WTC11 (cell line): Measurements from ENCODE around the gene SYNM. TPM values are rescaled to one million over a fixed set of nuclear protein-coding genes. Genes with fewer than 3 reads are reported as not detected.

Experiments used
- ATAC-seq: fragments of 200-7000 bp; cut with Tn5 transposase; 2 replicates; pipeline ENCODE4 v1.10.0; 2021; ENCODE audit warnings: mild to moderate bottlenecking, moderate library complexity
- CTCF ChIA-PET: fragments of 300-600 bp; sonication (Branson Sonifier 250); formaldehyde crosslinking; loops from one replicate; lab custom pipeline; 2021; ENCODE audit warnings: antibody characterized with exemption; lab: Charles Lee
- POLR2A ChIA-PET: fragments of 350-600 bp; sonication (Branson Sonifier 250); formaldehyde crosslinking; loops from one replicate; lab custom pipeline; 2021; ENCODE audit warnings: antibody characterized with exemption; lab: Charles Lee
- DNase-seq: peaks from one replicate; pipeline ENCODE4 v3.0.0; 2021; ENCODE audit warnings: low spot score
- H3K27ac Mint-ChIP-seq: 2 replicates; pipeline ENCODE4 v1.8.0; 2021; ENCODE audit warnings: mixed read lengths
- H3K27me3 Mint-ChIP-seq: 2 replicates; pipeline ENCODE4 v1.8.0; 2021; ENCODE audit warnings: low read depth, mild to moderate bottlenecking, moderate library complexity, mixed read lengths
- H3K36me3 Mint-ChIP-seq: 2 replicates; pipeline ENCODE4 v1.8.0; 2021; ENCODE audit warnings: mixed read lengths
- H3K4me1 Mint-ChIP-seq: 2 replicates; pipeline ENCODE4 v1.8.0; 2022; ENCODE audit warnings: mixed read lengths
- H3K4me3 Mint-ChIP-seq: 2 replicates; pipeline ENCODE4 v1.8.0; 2021; ENCODE audit warnings: mild to moderate bottlenecking, moderate library complexity, mixed read lengths
- H3K9me3 Mint-ChIP-seq: 2 replicates; pipeline ENCODE4 v1.8.0; 2021; ENCODE audit warnings: mixed read lengths
- AFF4 ChIP-seq: sonication (generic); formaldehyde crosslinking; IDR thresholded peaks from 2 replicates; pipeline ENCODE4 v1.8.1; 2023; ENCODE audit warnings: mild to moderate bottlenecking, missing genetic modification reagents, borderline replicate concordance
- AR ChIP-seq: fragments of 250-450 bp; sonication (Bioruptor Pico); IDR thresholded peaks from 2 replicates; pipeline ENCODE4 v1.9.0; 2021; ENCODE audit warnings: mild to moderate bottlenecking
- ATF6 ChIP-seq: sonication (generic); formaldehyde crosslinking; IDR thresholded peaks from 2 replicates; pipeline ENCODE4 v1.8.1; 2023; ENCODE audit warnings: mild to moderate bottlenecking, missing genetic modification reagents
- E2F1 ChIP-seq: sonication (generic); formaldehyde crosslinking; IDR thresholded peaks from 2 replicates; pipeline ENCODE4 v1.8.0; 2022; ENCODE audit warnings: mild to moderate bottlenecking, missing genetic modification reagents
- ERG ChIP-seq: fragments of 250-450 bp; sonication (Bioruptor Pico); IDR thresholded peaks from 2 replicates; pipeline ENCODE4 v1.8.0; 2021; ENCODE audit warnings: mild to moderate bottlenecking
- GABPB1 ChIP-seq: sonication (generic); formaldehyde crosslinking; IDR thresholded peaks from 2 replicates; pipeline ENCODE4 v1.8.1; 2023; ENCODE audit warnings: mild to moderate bottlenecking, missing genetic modification reagents
- GTF2I ChIP-seq: fragments of 250-450 bp; sonication (Bioruptor Pico); conservative IDR thresholded peaks from 2 replicates; pipeline ENCODE4 v1.4.0; 2021; ENCODE audit warnings: mild to moderate bottlenecking
- MAX ChIP-seq: sonication (generic); formaldehyde crosslinking; IDR thresholded peaks from 2 replicates; pipeline ENCODE4 v1.8.0; 2022; ENCODE audit warnings: mild to moderate bottlenecking, missing genetic modification reagents
- NR3C1 ChIP-seq: sonication (generic); formaldehyde crosslinking; conservative IDR thresholded peaks from 2 replicates; pipeline ENCODE4 v1.8.1; 2023; ENCODE audit warnings: low read depth, mild to moderate bottlenecking, missing genetic modification reagents
- PREB ChIP-seq: sonication (generic); formaldehyde crosslinking; IDR thresholded peaks from 2 replicates; pipeline ENCODE4 v1.8.1; 2022; ENCODE audit warnings: mild to moderate bottlenecking, missing genetic modification reagents, moderate library complexity, borderline replicate concordance
- ZMAT4 ChIP-seq: fragments of 250-450 bp; sonication (Bioruptor Pico); IDR thresholded peaks from 2 replicates; pipeline ENCODE4 v1.9.0; 2021; ENCODE audit warnings: mild to moderate bottlenecking
- total RNA-seq: library from RNA; stranded (reverse); gene quantifications from 3 replicates; pipeline ENCODE4 v1.2.3, GENCODE V29; 2021

The SYNM gene
- total RNA-seq, 1 experiment from 2014 or later, result 2.2 TPM

- Mint-ChIP-seq H3K36me3 (peaks cover 10% of the 10 kb centered on the region), H3K27ac (no peak overlapping the region), H3K9me3 (peaks cover 33% of the 10 kb centered on the region), H3K4me1 (peaks cover 8% of the 10 kb centered on the region)
- DNase-seq, result no peak
- POLR2A ChIA-PET, result interaction anchor here (0.7 kb wide), 1 partner anchor 27 kb away, joined by 3 read pairs; no protein-coding TSS in a partner anchor
- CTCF ChIA-PET, result interaction anchor here (0.6 to 3.4 kb wide), 2 partner anchors 15 to 27 kb away, joined by 5 to 10 read pairs; no protein-coding TSS in a partner anchor
- no peak for TF ChIP-seq GTF2I (CRISPR knock-in tag)
- TF ChIP-seq GABPB1 (CRISPR knock-in tag), result no peak
- TF ChIP-seq NR3C1, result no peak
- no peak for TF ChIP-seq AR (CRISPR knock-in tag)
- no peak for TF ChIP-seq E2F1 (CRISPR knock-in tag)
- TF ChIP-seq ZMAT4 (CRISPR knock-in tag), result no peak
- no peak for TF ChIP-seq MAX (CRISPR knock-in tag)
- TF ChIP-seq PREB (CRISPR knock-in tag), result no peak
- TF ChIP-seq ATF6, result no peak
- no peak for TF ChIP-seq ERG (CRISPR knock-in tag)
- no peak for TF ChIP-seq AFF4
- TF ChIP-seq, all 79 proteins: peak for 0
- ATAC-seq, result no peak
- no peak overlapping the region for H3K4me3 Mint-ChIP-seq
- no peaks in the 10 kb centered on the region for H3K27me3 Mint-ChIP-seq
Measured at GRCh38 chr15:99085413-99086326, 19.2 kb upstream of the SYNM start.
